Psoas muscle (tissue), 8 donors: Measurements from ENCODE around the gene TNS3. TPM values are rescaled to one million over a fixed set of nuclear protein-coding genes. Genes with fewer than 3 reads are reported as not detected.

ENCODE experiments used
- ATAC-seq, 4 donors: fragments of 200-7000 bp; cut with Tn5 transposase; one replicate each; pipeline ENCODE4 v1.9.1; 2020; ENCODE audit warnings: moderate library complexity in 3 of 4, mild to moderate bottlenecking in 2 of 4
- DNase-seq, 2 donors: peaks; one replicate each; pipeline ENCODE4 v3.0.0-alpha.2; 2020
- H3K27ac ChIP-seq: fragments of 200-600 bp; one replicate; pipeline ENCODE4 v1.8.0; 2022
- H3K27me3 ChIP-seq, 3 donors: fragments of 200-600 bp in 1 of 3; one replicate each; pipeline versions ENCODE4 v1.6.1 to v1.8.0; 2013 to 2022; ENCODE audit warnings: low read length in 2 of 3, mild to moderate bottlenecking in 2 of 3, moderate library complexity in 1 of 3; ENCODE audit not compliant: insufficient read depth in 3 of 3
- H3K36me3 ChIP-seq, 2 donors: fragments of 200-600 bp in 1 of 2; one replicate each; pipeline versions ENCODE4 v1.6.1 to v1.8.0; 2013 to 2022; ENCODE audit warnings: low read depth in 1 of 2, mild to moderate bottlenecking in 1 of 2, moderate library complexity in 1 of 2; ENCODE audit not compliant: insufficient read depth in 1 of 2
- H3K4me1 ChIP-seq: fragments of 200-600 bp; one replicate; pipeline ENCODE4 v1.8.0; 2022
- H3K4me3 ChIP-seq: fragments of 200-600 bp; one replicate; pipeline ENCODE4 v1.8.0; 2022; ENCODE audit warnings: mild to moderate bottlenecking
- H3K9me3 ChIP-seq: fragments of 200-600 bp; one replicate; pipeline ENCODE4 v1.8.0; 2022
- WGBS, 3 donors: extraction: QIAGEN DNeasy Blood & Tissue Kit; methylation state at CpG; one replicate each; pipeline versions ENCODE4 v1.1.6 to v1.1.7; 2013; 5-methylcytosine and 5-hydroxymethylcytosine counted together
- intact Hi-C, 2 donors: fragments of 100-400 bp; cut with DNase I; formaldehyde crosslinking; loops; one replicate each; pipeline versions ENCODE4 v1.11.0 to v1.14.2; 2022
- polyA plus RNA-seq, 3 donors: library from polyadenylated mRNA; stranded (reverse); fragments of 200-250 nt; gene quantifications; one replicate each; pipeline ENCODE4 v1.2.3, GENCODE V29; 2013
- total RNA-seq, 4 donors: library from RNA; stranded (reverse); fragmentation: NEBNext Ultra II Directional in 2 of 4; extraction: Animal tissue kit (Norgen Biotek cat#: 25700) in 2 of 4; gene quantifications; one replicate each; pipeline versions ENCODE4 v1.2.1 to v1.2.4, GENCODE V29; 2021 to 2023
- TF ChIP-seq, protein P1 (sequence below): fragments of 200-600 bp; IDR thresholded peaks from one replicate; pipeline ENCODE4 v1.8.0; 2022; ENCODE audit warnings: antibody characterized with exemption
- donor health status: healthy with polysubstance abuse.
- donor health status: DM: no; HTN: no; CAD: no; lungs with moderate emphysema.
- donor health status: Bipolar disorder and iron deficiency.
- donor health status: healthy.
- donor health status: DM: yes; HTN: yes; CAD: no.
- donor health status: DM: no; HTN: no; CAD: no.
- donor health status: DM: no; HTN: no; CAD: no.
- donor health status: DM: yes; HTN: yes; CAD: no.

Gene TNS3
- total and polyA plus RNA-seq, 7 donors = 11.5 to 75.3 (median 35.0) TPM

DNA sequence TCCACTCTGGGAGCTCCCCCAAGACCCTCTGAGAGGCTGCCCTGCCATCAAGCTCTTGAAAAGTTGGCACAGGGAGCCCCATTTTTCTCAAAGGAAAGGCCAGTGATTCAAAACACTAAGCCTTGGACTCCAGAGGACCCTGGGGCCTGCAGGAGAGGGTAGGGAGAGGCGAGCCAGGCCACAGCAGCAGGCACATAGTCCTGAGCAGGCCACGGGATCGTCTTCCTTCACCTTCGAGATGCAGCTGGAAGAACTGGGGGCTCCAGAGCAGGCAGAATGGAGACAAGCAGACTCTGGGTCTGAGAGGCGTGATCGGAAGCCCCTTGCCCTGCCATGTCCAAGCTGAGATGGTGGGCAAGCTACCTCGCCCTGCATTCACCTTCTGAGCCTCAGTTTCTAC lies 13.9 kb downstream of the TNS3 start:
- intact Hi-C loops = no loop called here

DNA sequence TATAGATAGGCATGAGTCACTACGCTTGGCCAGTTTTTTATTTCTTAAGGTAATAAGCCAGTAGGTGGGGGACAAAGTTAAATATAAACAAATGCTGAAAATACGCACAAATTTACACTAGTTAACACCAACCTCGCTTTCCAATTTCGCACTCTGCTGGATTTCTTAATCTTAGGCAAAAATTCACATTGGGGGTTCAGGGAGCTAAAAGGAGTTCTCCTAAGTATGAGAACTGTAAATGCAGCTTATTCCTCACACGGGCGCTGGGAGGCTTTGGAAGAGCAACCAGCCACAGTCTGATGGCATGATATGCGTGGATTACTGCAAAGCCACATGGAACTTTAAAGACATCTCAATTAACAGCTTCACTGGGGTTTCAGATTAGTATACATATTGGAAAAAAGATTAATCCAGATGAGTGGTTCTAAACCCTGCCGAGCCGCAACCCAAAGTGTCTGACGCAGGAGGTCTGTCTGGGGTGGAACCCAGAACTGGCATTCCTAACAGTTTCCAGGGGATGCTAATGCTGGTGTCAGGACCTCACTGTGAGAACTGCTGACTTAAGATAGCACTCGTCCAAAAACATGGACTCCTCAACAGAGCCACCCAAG lies 16.2 kb downstream of the TNS3 start:
- no peak overlapping the region for H3K27ac ChIP-seq
- ATAC-seq = no peak
- intact Hi-C loops = no loop called here
- no peaks in the 10 kb centered on the region for H3K27me3 ChIP-seq
- no peaks in the 10 kb centered on the region for H3K9me3 ChIP-seq
- no peaks in the 10 kb centered on the region for H3K36me3 ChIP-seq
- no peak for DNase-seq
- 88 to 91% (median 89%) methylated on average over 11 of the region's 11 CpGs for WGBS, 3 donors
- TF ChIP-seq, protein P1, sequence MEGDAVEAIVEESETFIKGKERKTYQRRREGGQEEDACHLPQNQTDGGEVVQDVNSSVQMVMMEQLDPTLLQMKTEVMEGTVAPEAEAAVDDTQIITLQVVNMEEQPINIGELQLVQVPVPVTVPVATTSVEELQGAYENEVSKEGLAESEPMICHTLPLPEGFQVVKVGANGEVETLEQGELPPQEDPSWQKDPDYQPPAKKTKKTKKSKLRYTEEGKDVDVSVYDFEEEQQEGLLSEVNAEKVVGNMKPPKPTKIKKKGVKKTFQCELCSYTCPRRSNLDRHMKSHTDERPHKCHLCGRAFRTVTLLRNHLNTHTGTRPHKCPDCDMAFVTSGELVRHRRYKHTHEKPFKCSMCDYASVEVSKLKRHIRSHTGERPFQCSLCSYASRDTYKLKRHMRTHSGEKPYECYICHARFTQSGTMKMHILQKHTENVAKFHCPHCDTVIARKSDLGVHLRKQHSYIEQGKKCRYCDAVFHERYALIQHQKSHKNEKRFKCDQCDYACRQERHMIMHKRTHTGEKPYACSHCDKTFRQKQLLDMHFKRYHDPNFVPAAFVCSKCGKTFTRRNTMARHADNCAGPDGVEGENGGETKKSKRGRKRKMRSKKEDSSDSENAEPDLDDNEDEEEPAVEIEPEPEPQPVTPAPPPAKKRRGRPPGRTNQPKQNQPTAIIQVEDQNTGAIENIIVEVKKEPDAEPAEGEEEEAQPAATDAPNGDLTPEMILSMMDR = no peak
- H3K4me3 ChIP-seq = no peak overlapping the region
- peaks cover 8% of the 10 kb centered on the region for H3K4me1 ChIP-seq

More for the DNA sequence above, 13.9 kb downstream of the TNS3 start:
- Histone ChIP-seq H3K4me3 (no peak overlapping the region), H3K27ac (no peak overlapping the region), H3K4me1 (peaks cover 22% of the 10 kb centered on the region), H3K36me3 (no peaks in the 10 kb centered on the region), H3K9me3 (no peaks in the 10 kb centered on the region), H3K27me3 (peaks cover 0 to 2% (median 0%) of the 10 kb centered on the region in 3 donors)
- 92 to 99% (median 95%) methylated on average over 7 of the region's 7 CpGs for WGBS, 3 donors
- TF ChIP-seq, protein P1 = no peak
- ATAC-seq = no peak
- DNase-seq = no peak

DNA sequence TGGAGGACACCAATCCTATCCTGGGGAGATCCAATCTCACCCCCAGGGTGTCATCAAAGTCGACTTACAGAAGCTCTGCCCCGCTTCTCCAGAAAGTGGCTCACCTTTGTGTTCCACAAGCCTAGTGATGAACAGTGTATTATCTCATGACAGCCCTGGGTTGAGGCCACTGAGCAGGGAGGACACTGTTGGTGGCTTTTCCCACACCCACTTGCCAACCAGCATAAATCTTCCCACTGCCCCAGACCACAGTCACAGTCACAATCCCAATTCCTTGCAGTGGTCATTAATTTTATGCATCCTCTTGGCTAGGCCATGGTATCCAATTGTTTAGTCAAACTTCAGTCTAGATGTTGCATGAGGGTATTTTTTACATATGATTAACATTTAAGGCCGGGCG lies 18.4 kb downstream of the TNS3 start:
- Histone ChIP-seq H3K27ac (no peak overlapping the region), H3K27me3 (no peaks in the 10 kb centered on the region), H3K4me1 (no peaks in the 10 kb centered on the region), H3K4me3 (no peak overlapping the region), H3K36me3 (no peaks in the 10 kb centered on the region), H3K9me3 (no peaks in the 10 kb centered on the region)
- DNase-seq (no peak), ATAC-seq (no peak)
- intact Hi-C loops = no loop called here
- TF ChIP-seq, protein P1 = no peak
- 94 to 97% (median 95%) methylated on average over 4 of the region's 4 CpGs for WGBS, 3 donors

DNA sequence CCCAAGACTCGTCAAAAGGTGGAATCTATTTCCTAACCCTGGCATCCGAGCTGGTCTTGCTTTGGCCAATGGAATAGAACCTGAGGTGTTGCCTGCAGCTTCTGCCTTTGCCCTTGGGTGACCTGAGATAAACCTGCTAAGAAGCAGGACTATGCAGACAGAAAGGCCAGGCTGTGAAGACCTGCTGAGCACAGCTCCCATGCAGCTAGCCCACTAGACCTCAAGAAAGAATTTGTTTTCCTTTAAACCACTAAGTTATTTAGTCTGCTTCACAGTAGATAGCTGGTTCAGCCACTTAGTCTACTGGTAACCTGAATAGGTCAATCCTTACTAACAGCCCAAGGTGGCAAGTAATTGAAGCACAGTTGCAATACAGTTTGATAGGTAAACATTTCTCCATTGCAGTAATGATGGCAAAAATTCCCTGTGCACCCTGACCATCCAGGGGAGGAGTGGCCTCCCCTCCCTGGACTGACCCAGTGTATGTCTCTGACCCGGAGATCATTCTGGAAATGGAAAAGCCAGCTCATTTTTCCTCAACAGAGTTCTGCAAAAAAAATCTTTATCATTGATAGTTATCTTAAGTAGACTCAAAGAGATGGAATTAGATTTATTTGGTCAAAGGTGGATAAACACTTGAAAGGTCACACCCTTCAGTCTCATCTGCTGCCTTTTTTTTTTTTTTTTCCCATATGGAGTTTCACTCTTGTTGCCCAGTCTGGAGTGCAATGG lies 20.0 kb downstream of the TNS3 start:
- Histone ChIP-seq H3K4me1 (peaks cover 11% of the 10 kb centered on the region), H3K27me3 (no peaks in the 10 kb centered on the region), H3K36me3 (no peaks in the 10 kb centered on the region), H3K9me3 (no peaks in the 10 kb centered on the region), H3K4me3 (no peak overlapping the region), H3K27ac (no peak overlapping the region)
- 60 to 73% (median 68%) methylated on average over 3 of the region's 3 CpGs for WGBS, 3 donors
- no peak for ATAC-seq
- no peak for DNase-seq
- intact Hi-C loops = no loop called here
- TF ChIP-seq, protein P1 = no peak
